Stimulated activated CD8-positive, alpha-beta memory T cell treated with anti-CD3 and anti-CD28 coated beads, Interleukin-7, amount 100 ng/mL, for 4 hours (primary cell): Measurements from ENCODE around the gene AGBL4.

Source experiments
- DNase-seq, 2 donors: peaks; one replicate each; pipeline ENCODE4 v3.0.0-alpha.2; 2020; ENCODE audit warnings: low read depth in 2 of 2

The AGBL4 gene

DNA sequence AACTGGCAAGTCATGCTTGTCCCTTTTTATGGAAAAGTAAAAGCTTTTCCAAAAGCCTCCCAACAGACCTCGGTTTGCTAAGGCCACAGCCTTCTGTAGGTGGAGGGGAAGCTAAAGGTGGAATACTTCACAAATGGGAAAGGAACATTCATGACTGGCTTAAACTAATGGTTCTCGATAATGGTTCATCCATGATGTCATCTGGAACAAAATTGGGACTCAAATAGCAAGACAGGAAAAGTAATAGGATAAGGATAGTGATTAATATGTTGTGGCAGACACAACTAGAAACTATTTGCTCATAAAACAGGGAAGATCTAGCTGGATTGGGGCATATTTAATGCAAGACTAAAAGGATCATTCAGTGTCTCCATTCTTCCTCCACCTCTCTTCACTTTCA lies 1535.0 kb downstream of the AGBL4 start:
- DNase-seq = no peak
